AG09319 (cell line): Measurements from ENCODE around the gene DZIP1L.

Experiments
- DNase-seq: peaks from one replicate; pipeline ENCODE4 v3.0.0-alpha.2; 2010; ENCODE audit warnings: low read depth; ENCODE audit errors: extremely low read depth
- TF ChIP-seq, protein P1 (sequence below): IDR thresholded peaks from 2 replicates; pipeline ENCODE4 v1.5.1; 2011; ENCODE audit warnings: low read depth, mild to moderate bottlenecking, inconsistent platforms, low read length, moderate library complexity

Gene DZIP1L

DNA sequence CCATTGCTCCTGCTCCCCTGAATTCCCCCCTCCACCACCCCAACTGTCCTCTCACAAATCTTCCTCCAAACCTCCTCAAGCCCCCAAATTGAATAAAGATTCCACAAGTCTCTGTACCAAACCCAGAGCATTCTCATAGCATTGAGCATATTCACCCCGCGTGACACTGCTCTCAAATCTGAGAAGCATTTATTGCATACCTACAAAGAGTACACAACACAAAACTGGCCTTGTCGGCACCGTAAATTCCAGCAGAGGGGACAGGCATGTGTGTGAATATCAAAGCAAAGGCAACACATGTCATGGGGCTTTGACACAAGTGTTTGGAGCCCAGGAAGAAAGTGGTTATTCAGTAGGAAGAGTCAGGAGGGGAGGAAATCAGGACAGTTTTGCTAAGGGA is 102.9 kb downstream of the DZIP1L start:
- no peak for DNase-seq
- TF ChIP-seq, protein P1, sequence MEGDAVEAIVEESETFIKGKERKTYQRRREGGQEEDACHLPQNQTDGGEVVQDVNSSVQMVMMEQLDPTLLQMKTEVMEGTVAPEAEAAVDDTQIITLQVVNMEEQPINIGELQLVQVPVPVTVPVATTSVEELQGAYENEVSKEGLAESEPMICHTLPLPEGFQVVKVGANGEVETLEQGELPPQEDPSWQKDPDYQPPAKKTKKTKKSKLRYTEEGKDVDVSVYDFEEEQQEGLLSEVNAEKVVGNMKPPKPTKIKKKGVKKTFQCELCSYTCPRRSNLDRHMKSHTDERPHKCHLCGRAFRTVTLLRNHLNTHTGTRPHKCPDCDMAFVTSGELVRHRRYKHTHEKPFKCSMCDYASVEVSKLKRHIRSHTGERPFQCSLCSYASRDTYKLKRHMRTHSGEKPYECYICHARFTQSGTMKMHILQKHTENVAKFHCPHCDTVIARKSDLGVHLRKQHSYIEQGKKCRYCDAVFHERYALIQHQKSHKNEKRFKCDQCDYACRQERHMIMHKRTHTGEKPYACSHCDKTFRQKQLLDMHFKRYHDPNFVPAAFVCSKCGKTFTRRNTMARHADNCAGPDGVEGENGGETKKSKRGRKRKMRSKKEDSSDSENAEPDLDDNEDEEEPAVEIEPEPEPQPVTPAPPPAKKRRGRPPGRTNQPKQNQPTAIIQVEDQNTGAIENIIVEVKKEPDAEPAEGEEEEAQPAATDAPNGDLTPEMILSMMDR = no peak
